Ovary (tissue), 9 donors: Measurements from ENCODE around the gene CNGA3. TPM values are rescaled to one million over a fixed set of nuclear protein-coding genes. Genes with fewer than 3 reads are reported as not detected.

Experiments
- DNase-seq, 5 donors: peaks; one replicate each; pipeline ENCODE4 v3.0.0-alpha.2; 2019 to 2020
- H3K27ac ChIP-seq, 2 donors: fragments of 200-600 bp; one replicate each; pipeline versions ENCODE4 v1.5.1 to v1.8.0; 2019 to 2022
- H3K27me3 ChIP-seq: fragments of 200-600 bp; one replicate; pipeline ENCODE4 v1.8.0; 2022
- H3K36me3 ChIP-seq: fragments of 200-600 bp; sonication (generic); one replicate; pipeline ENCODE4 v1.5.1; 2019
- H3K4me1 ChIP-seq: one replicate; pipeline ENCODE4 v1.8.1; 2013; ENCODE audit warnings: mild to moderate bottlenecking, moderate library complexity; ENCODE audit not compliant: insufficient read depth
- H3K4me3 ChIP-seq: fragments of 200-600 bp; sonication (generic); one replicate; pipeline ENCODE4 v1.5.1; 2017
- H3K9me3 ChIP-seq, 2 donors: fragments of 200-600 bp in 1 of 2; sonication (generic) in 1 of 2; one replicate each; pipeline versions ENCODE4 v1.5.1 to v1.8.1; 2013 to 2019; ENCODE audit warnings: mild to moderate bottlenecking in 1 of 2, moderate library complexity in 1 of 2
- CTCF ChIP-seq, 3 donors: fragments of 450-650 bp in 2 of 3; fragments of 200-600 bp in 1 of 3; IDR thresholded peaks; one replicate each; pipeline versions ENCODE4 v1.5.1 to v1.8.0; 2016 to 2022; ENCODE audit warnings: antibody characterized with exemption in 3 of 3, mild to moderate bottlenecking in 1 of 3
- EP300 ChIP-seq: sonication (generic); formaldehyde crosslinking; IDR thresholded peaks from one replicate; pipeline ENCODE4 v1.6.1; 2017; ENCODE audit warnings: antibody characterized with exemption
- POLR2A ChIP-seq: fragments of 450-650 bp; IDR thresholded peaks from one replicate; pipeline ENCODE4 v1.6.1; 2017; ENCODE audit warnings: antibody characterized with exemption, mild to moderate bottlenecking, moderate library complexity
- WGBS, 3 donors: extraction: QIAGEN DNeasy Blood & Tissue Kit in 1 of 3; methylation state at CpG; one replicate each; pipeline versions ENCODE4 v1.1.5 to v1.1.7; 2013 to 2017; 5-methylcytosine and 5-hydroxymethylcytosine counted together
- intact Hi-C, 4 donors: fragments of 100-400 bp; cut with DNase I; formaldehyde crosslinking; loops; one replicate each; pipeline versions ENCODE4 v1.11.0 to v1.15.1; 2022 to 2023
- polyA plus RNA-seq, 2 donors: library from polyadenylated mRNA; stranded (reverse); fragments of 200-250 nt in 1 of 2; fragments of 350-450 nt in 1 of 2; fragmentation: Illumina TruSeq in 1 of 2; extraction: RNeasy Lipid Tissue Mini Kit (QIAGEN cat#74804) in 1 of 2; gene quantifications; one replicate each; pipeline ENCODE4 v1.2.3, GENCODE V29; 2013 to 2014
- total RNA-seq, 7 donors: library from RNA; depleted of rRNA in 2 of 7; stranded (reverse); fragments of >200 nt in 2 of 7; fragmentation: NEBNext Ultra II Directional in 3 of 7; extraction: Animal tissue kit (Norgen Biotek cat#: 25700) in 3 of 7; gene quantifications; one replicate each; pipeline versions ENCODE4 v1.1.0 to v1.2.4, GENCODE V29; 2016 to 2023
- donor health status: DM: no; HTN: no; CAD: no; lungs with moderate emphysema.
- donor health status: DM: no; HTN: no; CAD: no.
- donor health status: Bipolar disorder and iron deficiency.
- donor health status: DM: yes; HTN: yes; CAD: no.
- donor health status: DM: no; HTN: no; CAD: no.
- donor health status: DM: yes; HTN: yes; CAD: no.

The CNGA3 gene
- total and polyA plus RNA-seq, 9 donors, result 0.05 to 0.34 (median 0.10) TPM; not detected in 6

- Histone ChIP-seq H3K9me3 (no peaks in the 10 kb centered on the region), H3K4me3 (no peak overlapping the region), H3K4me1 (no peaks in the 10 kb centered on the region), H3K27me3 (no peaks in the 10 kb centered on the region), H3K36me3 (no peaks in the 10 kb centered on the region), H3K27ac (no peak overlapping the region)
- TF ChIP-seq POLR2A (no peak), CTCF (IDR thresholded peaks at IDR 0.05) (no peak), EP300 (no peak)
- 85 to 90% (median 85%) methylated on average over 5 of the region's 5 CpGs for WGBS, 3 donors
- intact Hi-C loops, result no loop called here
- DNase-seq, result no peak
Measured at GRCh38 chr2:98332989-98333388, 13.3 kb upstream of the CNGA3 start.

- intact Hi-C loops, result no loop called here
- Histone ChIP-seq H3K4me1 (no peaks in the 10 kb centered on the region), H3K36me3 (no peaks in the 10 kb centered on the region), H3K4me3 (no peak overlapping the region), H3K27ac (no peak overlapping the region), H3K27me3 (no peaks in the 10 kb centered on the region), H3K9me3 (no peaks in the 10 kb centered on the region)
- WGBS, 3 donors, result 23 to 33% (median 31%) methylated on average over 2 of the region's 2 CpGs
- no peak for DNase-seq
- no peak for TF ChIP-seq EP300
- TF ChIP-seq CTCF (IDR thresholded peaks at IDR 0.05), result no peak
- TF ChIP-seq POLR2A, result no peak
Measured at GRCh38 chr2:98333922-98334321, 12.3 kb upstream of the CNGA3 start.

GRCh38 chr2:98334439-98335078 is 11.7 kb upstream of the CNGA3 start:
- H3K27ac ChIP-seq, result no peak overlapping the region
- no peaks in the 10 kb centered on the region for H3K4me1 ChIP-seq
- 21 to 27% (median 24%) methylated on average over 4 of the region's 4 CpGs for WGBS, 3 donors

GRCh38 chr2:98335271-98335670 is 11.0 kb upstream of the CNGA3 start:
- Histone ChIP-seq H3K9me3 (no peaks in the 10 kb centered on the region), H3K27ac (no peak overlapping the region), H3K4me3 (no peak overlapping the region), H3K4me1 (no peaks in the 10 kb centered on the region), H3K36me3 (no peaks in the 10 kb centered on the region), H3K27me3 (no peaks in the 10 kb centered on the region)
- TF ChIP-seq POLR2A (no peak), CTCF (IDR thresholded peaks at IDR 0.05) (no peak), EP300 (no peak)
- DNase-seq, result no peak
- intact Hi-C loops, result no loop called here
- WGBS, 3 donors, result 76 to 86% (median 82%) methylated on average over 3 of the region's 3 CpGs

More at GRCh38 chr2:98334439-98335078, 11.7 kb upstream of the CNGA3 start:
- H3K36me3 ChIP-seq, result no peaks in the 10 kb centered on the region
- H3K4me3 ChIP-seq, result no peak overlapping the region
- intact Hi-C loops, result no loop called here
- no peak for DNase-seq
- H3K9me3 ChIP-seq, result no peaks in the 10 kb centered on the region
- TF ChIP-seq CTCF (IDR thresholded peaks at IDR 0.05) (no peak), EP300 (no peak), POLR2A (no peak)
- no peaks in the 10 kb centered on the region for H3K27me3 ChIP-seq
